HG02571 (cell line): ENCODE results near the gene FOXO1.
A peak's percentile ranks its signal among the peaks of the same experiment; 100 is the strongest.

Experiments
- ATAC-seq: cut with Tn5 transposase; IDR thresholded peaks from one replicate; pipeline ENCODE4 v1.9.1; 2021; ENCODE audit warnings: mild to moderate bottlenecking, moderate library complexity; ENCODE audit not compliant: unreplicated experiment

FOXO1 gene

GRCh38 chr13:40552895-40553294 is 113.5 kb downstream of the FOXO1 start:
- no peak for ATAC-seq

- no peak for ATAC-seq
These were observed 116.3 kb downstream of the FOXO1 start for GRCh38 chr13:40550130-40550529.

DNA sequence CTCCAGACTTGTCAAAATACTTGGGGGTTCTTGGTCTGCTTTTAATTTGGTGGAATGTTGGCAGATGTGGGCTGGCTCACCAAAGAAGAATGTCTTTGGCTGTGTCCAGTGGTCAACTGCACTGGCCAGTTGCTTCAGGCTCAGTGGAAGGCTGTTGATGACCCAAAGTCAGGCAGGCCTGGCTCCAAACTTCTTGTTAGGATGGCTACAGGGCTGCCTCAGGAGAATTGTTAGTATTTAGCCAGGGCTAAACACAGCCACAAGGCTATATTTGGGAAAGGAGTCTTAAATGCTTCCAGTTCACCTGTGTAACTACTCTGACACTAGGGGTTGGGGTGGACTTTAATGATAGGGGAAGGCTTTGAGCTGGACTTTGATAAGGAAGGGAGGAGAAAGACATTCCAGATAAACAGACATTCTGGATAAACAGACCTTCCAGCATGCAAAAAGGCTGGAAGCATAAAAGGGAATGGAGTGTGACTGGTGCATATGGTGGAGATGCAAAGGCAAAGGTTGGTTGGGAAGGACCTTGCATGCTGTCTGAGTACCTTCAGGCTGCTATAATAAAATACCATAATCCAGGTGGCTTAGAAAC is 116.8 kb downstream of the FOXO1 start:
- ATAC-seq, result no peak

DNA sequence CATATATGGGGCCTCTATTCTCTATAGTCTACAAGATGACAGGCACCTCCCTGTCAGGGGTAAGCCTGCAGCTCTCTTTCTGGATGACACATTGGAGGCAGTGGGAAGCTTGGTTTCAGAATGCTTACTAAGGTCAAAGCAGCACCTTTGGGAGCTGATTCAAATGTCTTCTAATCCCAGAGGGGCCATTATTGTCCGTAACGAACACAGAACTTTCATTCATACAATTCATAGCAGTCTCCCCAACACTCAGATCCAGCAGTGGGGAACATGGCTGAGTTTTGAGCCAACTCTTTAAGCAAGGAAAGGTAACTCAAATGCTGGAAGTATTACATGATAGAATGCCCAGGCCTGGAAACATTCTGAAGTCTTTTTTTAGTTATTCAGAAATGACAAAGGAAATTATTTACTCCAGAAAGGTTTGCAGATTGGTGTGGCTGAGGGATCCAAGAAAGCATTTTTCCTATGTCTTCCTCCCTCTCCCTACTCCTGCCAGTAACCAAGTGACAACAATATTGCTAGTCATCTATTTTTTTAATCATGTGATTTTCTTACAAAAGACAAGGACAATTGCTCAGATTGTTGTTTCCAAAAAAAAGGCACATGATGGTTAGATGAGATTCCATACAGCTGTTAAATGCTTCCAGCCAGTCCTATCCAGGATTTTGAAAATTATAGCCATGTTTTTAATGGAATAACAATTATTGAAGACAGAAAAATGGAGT is 118.7 kb downstream of the FOXO1 start:
- ATAC-seq, result no peak

- no peak for ATAC-seq
These were observed 120.4 kb downstream of the FOXO1 start for GRCh38 chr13:40546047-40546446.

- ATAC-seq, result no peak
These were observed 126.0 kb downstream of the FOXO1 start for GRCh38 chr13:40540328-40541044.

DNA sequence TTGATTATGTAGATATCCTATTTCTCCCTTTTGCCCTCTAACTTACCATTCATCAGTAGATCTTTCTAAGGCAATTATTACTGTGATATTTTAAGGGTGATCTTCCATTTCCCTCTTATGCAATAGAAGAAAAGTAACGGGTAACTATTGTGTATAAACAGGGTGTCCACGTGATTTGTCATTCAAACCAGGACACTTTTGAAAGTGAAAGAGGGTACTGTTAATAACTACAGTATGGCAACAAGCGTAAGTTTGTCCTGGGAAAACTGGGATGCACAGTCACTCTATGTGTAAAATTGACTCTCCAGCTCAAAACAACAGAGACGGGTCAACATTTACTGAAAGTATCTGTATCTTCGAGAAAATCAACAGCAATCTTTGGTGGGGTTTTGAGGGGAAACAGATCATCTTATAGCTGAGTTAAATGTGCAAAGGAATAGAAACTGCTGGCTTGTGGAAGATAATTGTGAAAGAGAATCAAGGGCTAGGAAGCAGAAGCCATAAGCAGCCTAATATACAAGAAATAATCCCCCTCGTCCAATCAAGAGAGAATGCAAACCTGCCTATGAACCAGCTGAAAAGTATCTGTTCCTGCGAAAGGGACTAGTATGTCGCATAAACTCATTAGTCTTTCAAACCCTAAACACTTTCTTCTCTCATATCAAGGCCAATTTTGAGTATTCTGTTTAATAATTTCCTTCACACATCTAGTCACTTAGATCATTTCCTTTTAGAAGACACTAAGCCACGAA is 126.7 kb downstream of the FOXO1 start:
- no peak for ATAC-seq

- no peak for ATAC-seq
These were observed 129.1 kb downstream of the FOXO1 start for GRCh38 chr13:40537146-40537895.

DNA sequence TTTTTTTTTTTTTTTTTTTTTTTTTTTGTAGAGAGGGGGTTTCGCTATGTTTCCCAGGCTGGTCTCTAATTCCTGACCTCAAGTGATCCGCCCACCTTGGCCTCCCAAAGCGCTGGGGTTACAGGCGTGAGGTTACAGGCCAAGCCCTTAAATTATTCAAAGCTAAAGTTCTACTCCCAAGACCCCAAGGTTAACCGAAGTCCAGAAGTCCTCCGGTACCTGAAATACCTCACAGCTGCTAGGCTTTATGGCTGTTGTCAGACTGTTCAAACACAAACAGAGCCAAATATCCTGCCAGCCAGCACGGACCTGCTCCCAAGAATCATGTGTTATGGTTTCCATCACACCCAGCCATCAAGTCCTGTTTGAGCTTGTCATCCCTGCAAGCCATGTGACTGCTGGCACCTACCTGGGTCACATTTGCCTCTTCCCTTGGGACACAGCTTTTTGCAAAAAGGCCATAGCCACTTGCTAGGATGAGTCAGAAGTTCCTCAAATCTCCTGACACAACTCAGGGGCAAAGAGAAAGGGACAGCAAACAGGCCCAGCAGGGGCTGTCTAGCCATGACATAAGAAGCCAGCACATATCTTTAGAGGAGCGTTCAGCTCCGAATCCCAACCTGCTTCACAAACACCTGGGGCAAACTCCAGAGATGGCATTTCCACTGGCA is 129.9 kb downstream of the FOXO1 start:
- ATAC-seq, result no peak

DNA sequence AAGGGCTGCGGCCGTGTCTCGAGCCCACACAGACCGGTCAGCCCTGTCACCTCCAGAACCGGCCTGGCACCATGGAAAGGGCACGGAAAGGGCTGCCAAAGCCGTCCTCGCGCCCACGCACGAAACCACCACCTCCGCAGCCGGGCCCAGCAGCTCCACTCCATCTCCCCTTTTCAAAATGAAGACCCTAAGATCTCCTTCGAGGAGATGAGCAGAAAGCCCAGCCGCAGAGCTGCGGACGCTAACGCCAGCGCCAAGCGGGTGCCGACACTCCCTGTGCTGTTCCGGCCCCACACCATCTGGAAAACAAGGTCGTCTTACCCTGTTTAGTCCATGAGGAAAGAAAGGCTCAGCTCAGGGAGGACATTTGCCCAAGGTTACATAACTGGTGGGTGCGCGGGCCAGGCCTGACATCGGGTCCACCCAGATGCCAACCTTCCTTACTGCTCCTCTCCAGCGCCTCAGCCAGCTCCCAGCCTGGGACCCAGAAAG is 131.1 kb downstream of the FOXO1 start:
- no peak for ATAC-seq

DNA sequence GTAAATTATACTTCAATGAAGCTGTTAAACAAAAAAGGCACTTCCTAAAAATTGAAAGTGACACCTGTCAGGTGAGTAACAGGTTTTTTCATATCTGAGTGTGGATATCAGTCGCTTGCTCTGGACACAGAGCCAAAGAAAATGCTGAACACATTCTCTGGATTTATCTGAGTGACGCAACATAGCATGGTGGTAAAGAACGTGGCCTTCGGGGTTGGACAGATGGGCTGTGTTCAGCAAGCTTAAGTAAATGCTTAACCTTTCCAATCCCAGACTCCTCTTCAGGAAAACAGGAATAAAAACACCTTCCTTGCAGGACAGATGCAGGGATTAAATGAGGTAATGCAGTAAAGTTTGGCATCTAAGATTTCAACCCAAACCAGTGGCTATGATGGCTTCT is 132.0 kb downstream of the FOXO1 start:
- ATAC-seq, result no peak

GRCh38 chr13:40533072-40533471 is 133.4 kb downstream of the FOXO1 start:
- ATAC-seq, result no peak

DNA sequence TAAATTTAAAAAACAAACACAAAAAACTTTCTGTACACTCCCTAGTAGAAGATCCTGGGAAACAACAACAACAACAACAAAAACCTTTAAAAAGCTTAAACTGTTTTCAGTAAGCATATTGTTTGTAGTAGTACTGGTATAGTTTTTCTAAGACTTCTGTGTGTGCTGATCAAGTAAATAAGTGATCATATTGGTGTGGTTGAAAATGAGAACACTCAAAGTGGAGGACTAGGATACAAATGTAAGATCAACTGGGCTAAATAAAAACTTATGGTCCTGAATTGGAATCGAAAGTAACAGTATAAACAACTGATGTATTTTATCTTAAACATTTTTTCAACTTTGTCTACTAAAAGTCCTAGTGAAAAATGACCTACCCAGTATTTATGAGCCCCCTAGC is 135.5 kb downstream of the FOXO1 start:
- ATAC-seq, result no peak

DNA sequence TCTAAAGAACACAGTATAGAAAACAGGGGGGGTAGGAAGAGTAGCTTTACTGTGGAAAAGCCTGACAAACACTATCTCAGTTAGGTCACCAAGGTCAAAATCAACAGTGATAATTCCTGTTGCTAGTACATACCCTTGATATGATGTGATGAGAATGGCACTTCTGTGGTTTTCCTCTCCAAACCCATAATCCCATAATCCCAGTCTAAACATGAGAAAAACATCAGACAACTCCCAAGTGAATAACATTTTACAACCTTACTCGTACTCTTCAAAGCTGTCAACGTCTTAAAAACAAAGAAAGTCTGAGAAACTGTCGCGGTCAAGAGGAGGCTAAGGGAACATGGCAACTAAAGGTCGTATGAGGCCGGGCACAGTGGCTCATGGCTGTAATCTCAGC is 137.6 kb downstream of the FOXO1 start:
- no peak for ATAC-seq

DNA sequence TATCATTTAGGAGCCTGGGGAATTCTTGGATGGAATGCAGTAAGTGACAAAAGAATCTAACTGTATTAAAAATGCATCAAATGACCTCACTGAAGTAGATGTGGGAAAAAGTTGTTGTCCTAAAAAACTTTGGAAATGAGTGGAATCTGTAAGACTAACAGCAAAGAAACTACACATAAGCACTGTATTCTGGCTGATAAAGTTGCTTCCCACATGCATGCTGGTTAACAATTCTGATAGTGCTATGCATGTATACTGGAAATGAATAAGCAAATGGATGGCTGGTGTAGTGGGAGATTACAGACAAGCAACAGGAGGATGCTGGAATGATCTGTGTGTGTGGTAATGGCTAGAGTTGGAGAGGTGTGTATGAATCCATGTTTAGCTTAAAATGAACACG is 138.5 kb downstream of the FOXO1 start:
- ATAC-seq, result no peak

GRCh38 chr13:40522282-40522681 is 144.2 kb downstream of the FOXO1 start:
- ATAC-seq, result no peak

DNA sequence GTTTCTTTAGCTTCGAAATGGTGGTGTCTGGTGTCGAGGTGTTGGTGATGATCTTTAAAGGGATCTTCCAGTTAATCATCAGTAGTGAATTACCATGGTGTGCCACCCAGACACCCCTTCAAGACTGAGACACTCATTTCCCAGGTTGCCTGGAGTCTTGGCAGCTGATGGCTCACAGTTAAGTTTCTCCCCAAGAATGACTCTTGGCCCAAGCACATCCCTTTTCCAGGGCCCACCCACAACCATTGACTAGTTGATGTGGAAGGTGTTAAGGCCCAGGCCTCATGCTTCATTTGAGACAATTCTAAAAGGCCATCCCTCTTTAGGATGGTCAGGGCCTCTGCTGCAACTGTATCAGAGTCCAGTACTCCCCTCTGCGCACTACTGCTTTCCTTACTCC is 145.5 kb downstream of the FOXO1 start:
- no peak for ATAC-seq

DNA sequence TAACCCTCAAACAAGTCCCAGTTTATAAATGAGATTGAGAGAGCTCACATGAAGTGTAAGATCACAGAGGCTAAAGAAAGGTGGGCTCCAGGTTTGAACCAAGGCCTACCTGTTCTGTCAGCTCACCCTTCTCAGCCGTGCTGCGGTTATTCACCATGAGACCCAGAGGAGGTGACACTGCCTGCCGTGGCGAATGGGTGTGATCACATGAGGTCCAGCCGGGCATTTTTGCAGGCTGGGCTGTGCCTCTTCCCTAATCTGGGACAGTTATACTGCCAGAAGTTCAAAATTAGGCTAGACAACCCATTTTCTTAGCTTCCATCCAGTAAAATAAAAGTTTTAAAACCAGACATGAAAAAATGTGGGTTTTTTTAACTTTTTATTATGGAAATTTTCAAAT is 146.8 kb downstream of the FOXO1 start:
- no peak for ATAC-seq

- peak; percentile 30 for ATAC-seq
These were observed 148.0 kb downstream of the FOXO1 start for GRCh38 chr13:40518481-40518882.
